Middle frontal gyrus (tissue), 1 donor: ENCODE measurements around the gene ODAPH.
A peak's percentile ranks its signal among the peaks of the same experiment; 100 is the strongest.
"Not testable (repeated sequence)": the region's sequence is repeated elsewhere in the genome, so short reads cannot be mapped to it uniquely, and the experiment has no call there.

ENCODE experiments used
- DNase-seq: peaks from one replicate; pipeline ENCODE4 v3.0.0-alpha.2; 2015; ENCODE audit warnings: low spot score; ENCODE audit errors: extremely low spot score

ODAPH gene, protein sequence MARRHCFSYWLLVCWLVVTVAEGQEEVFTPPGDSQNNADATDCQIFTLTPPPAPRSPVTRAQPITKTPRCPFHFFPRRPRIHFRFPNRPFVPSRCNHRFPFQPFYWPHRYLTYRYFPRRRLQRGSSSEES

DNA sequence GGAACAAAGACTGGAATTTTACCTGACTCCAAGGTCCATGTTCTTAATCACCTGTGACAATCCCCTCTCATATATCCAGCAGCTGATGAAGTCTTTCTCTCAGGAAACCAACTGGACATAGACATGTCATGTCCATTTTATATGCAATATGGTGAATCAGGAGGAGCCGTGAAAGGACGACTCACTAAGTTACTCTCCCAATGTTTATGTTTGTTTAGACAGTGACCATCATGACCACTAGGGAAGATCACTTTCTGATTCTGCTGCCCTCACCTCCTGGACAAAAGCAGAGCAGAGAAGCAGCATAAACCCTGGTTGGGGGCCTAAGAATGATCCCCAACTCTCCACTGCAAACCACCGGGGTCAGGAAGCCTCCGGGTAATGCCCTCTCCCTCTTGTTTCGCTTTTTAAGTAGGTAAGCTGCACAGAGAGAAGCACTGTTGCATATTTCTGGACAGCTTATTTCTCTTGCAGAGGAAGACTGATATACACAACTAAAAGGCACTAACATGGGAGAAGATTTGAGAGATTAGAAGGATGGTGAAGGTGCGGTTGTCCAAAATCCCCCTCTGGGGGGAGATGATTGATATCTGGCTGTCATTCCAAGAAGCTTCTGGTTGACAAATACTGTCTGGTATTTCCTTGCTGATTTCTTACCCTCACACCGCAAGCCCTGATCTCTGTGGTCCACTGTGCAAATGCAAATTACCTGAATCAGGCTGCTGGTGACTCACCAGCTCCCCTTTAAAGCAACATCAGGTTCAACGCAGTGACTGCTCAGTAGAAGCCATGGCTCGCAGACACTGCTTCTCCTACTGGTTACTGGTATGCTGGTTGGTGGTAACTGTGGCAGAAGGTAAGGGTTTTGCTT, at the start of gene ODAPH:
ODAPH (plus strand) TSS at position 773 of the 871 bp plus-strand sequence; CDS start at position 790, 17 bp downstream.
- no peak for DNase-seq

DNA sequence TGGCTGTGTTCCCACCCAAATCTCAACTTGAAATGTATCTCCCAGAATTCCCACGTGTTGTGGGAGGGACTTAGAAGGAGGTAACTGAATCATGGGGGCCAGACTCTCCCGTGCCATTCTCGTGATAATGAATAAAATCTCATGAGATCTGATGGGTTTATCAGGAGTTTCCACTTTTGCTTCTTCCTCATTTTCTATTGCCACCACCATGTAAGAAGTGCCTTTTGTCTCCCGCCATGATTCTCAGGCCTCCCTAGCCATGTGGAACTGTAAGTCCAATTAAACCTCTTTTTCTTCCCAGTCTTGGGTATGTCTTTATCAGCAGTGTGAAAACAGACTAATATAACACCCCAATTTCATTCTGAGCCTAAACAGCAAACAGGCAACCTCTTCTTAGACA, 46.3 kb upstream of the ODAPH start:
- not testable (repeated sequence) for DNase-seq

DNA sequence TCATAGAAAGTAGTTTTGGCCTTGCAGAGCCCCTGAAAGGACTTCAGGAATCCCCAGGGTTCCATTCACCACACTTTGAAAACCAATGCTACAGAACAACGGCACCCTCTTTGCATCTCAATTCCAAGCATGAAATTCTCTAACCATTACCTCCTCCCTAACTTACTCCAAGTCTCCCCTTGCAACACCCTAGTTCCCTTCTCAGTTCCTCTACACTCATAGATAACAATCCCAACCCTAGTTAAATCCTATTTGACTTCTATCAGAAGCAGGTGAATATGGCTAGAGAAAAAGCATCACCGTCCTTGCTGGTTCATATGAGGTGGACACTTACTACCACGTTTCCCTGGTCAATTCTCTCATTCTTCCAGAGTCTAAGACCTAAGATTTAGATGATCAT, 44.0 kb upstream of the ODAPH start:
- DNase-seq, result no peak

DNA sequence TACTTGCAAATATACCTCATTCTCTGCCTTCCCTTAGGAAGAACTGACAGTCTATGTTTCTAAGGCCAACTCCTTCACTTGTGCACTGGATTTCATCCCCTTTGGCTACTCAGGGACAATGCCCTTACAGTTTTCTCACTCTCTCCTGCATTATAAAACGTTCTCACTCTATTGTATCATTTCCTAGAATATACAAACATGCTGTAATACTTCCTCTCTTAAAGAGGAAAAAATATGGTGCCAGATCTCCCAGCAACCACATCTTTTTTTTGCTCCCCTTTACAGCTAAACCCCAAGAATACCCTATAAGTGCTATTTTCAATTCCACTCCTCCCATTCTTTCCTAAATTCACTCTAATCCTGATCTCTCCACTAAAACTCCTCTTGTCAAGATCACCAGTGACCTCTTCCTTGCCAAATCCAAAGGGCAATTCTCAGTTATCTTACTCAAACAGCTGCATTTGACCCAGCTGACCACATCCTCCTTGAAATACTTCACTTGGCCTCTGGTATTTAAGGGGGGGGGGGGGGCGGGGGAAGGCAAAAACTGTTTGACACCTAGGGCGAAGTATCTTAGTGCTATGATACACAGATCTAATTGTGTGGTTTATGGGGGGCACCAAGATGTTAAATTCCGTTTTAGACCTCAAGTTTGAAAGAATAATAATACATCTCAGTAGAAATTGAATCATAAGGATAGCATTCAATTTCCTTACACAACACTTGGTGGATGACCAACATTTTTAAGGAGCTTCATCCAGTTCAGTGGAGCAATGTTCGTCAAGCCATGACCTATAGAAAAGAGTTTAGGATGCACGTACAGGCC, 43.3 kb upstream of the ODAPH start:
- DNase-seq, result no peak

DNA sequence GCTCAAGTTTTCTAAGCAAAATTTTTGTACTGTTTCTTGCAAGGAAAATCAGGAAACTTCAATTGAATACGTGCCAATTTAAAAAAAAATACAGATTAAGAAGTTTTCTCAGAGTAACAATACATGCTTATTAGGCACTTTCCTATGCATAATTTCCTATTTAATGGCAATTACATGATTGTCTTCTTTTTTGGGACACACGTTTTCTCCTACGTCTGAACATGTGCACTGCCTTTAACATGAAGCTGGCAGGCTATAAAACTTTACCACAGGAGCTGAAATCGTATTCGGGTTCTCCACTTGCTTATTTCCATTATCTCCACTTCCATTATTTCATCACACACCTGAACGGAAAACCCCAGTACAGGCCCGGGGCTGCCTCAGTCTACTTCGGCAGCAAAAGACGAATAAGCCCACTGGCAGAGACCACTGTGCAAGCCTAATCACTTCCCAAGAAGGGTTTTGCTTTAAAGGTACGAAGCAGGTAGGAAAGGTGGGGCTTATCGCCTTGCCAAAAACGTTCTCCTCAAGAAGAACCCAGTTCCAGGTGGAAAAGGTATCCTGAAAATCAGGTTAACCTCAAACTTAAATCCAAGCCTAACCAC, 42.2 kb upstream of the ODAPH start:
- DNase-seq, result no peak

DNA sequence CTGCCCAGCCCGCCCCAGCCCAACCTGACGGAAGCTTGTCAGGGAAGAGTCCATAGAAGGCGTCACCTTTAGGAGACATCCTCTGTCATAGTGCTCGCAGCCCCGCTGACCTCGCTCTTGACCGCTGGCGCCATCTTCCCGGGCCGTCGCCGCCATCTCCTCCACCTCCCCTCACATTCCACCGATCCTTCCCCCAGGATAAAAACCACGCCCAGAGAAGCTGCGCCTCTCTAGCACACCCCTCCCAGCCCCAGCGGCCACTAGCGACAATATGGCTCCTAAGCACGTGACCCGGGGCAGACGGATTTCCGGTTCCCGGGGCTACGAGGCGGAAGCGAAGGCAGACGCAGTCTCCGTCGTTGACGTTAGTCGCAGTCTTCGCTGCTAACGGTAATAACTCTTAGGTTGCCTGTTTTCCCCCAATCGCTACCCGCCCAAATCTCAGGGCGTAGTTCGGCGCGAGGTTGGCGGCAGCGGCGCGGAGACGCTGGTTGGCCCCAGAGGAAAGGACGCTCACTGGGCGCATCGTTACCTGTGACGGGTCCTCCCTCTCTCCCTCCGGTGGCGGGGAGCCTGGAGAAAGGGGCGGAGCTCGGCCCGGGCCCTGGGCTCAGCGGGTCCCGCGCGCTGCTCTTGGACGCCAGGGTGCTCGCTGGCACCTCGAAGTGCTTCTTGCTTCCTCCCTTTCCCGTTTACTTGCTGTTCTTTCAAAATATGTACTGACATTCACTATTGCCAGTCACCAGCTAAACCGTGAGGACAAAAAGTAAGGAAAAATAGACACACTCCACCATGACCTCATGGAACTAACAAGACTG, 41.5 kb upstream of the ODAPH start, which contains the start of the genes RCHY1 and THAP6:
RCHY1 (minus strand) TSS at position 273 of the 818 bp plus-strand sequence; CDS start at position 156, 117 bp downstream.
THAP6 (plus strand) TSS at position 343 of the 818 bp plus-strand sequence. CDS start 980 bp downstream, outside the sequence.
- peak; percentile 95 for DNase-seq

DNA sequence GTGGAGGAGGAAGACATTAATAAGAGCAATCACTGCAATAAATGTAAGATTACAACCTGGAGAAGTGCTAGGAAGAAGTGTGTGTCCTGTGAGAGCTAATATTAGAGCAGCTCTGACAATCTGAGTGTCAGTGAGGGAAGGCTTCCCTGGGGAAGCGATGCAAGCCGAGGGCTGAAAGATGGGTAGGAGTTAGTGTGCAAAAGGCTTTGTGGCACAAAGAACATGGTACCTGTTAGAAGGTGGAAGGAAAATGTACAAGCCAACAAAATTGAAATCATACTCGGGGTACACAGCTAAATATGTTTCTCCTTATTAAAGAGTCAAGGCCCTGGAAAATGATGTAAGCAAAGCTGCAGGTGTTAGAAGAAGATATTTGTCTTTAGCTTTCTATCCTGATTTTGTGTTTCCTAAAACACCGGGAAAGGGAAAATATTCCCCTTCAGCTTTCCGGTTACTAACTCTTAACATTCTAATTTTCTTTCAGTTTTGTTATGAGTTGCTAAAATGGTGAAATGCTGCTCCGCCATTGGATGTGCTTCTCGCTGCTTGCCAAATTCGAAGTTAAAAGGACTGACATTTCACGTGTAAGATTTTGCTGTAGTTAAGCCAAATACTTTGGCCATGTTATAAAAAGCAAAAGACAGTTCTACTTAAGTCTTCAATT, 40.8 kb upstream of the ODAPH start:
- DNase-seq, result no peak

DNA sequence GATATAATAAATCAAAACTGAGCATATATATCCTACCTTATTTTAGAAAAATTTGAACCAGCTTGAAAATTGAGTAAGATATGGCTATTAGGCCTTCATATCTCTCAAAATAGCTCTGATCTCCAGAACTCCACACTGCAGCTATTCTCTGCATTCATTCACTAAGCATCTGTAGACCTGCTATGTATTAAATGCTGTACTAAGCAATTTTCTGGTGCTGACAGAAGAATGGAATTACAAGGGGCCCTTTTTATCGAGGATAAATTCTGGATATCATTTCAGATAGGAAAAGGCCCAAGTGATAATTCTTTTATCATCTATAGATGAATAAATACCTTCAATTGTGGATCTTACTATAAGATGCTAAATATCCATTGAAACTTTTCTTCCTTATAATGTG, 39.7 kb upstream of the ODAPH start:
- DNase-seq, result no peak

DNA sequence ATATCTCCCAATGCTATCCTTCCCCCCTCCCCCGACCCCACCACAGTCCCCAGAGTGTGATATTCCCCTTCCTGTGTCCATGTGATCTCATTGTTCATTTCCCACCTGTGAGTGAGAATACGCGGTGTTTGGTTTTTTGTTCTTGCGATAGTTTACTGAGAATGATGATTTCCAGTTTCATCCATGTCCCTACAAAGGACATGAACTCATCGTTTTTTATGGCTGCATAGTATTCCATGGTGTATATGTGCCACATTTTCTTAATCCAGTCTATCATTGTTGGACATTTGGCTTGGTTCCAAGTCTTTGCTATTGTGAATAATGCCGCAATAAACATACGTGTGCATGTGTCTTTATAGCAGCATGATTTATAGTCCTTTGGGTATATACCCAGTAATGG, 36.4 kb upstream of the ODAPH start:
- not testable (repeated sequence) for DNase-seq

DNA sequence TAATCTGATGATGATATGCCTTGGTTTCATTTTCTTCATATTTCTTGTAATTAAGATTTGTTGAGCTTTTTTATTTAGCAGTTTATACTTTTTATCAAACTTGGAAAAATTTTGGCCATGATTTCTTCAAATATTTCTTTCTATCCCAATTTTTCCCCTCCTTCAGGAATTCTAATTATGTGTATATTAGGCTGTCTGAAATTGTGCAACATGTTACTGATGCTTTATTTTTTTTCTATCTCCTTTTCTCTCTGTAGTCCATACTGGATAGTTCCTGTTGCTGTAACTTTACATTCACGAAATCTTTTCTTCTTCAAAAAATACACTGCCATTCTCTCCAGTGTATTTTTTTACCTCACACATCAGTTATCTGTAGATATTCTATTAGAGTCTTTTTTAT, 30.8 kb upstream of the ODAPH start:
- DNase-seq, result no peak

DNA sequence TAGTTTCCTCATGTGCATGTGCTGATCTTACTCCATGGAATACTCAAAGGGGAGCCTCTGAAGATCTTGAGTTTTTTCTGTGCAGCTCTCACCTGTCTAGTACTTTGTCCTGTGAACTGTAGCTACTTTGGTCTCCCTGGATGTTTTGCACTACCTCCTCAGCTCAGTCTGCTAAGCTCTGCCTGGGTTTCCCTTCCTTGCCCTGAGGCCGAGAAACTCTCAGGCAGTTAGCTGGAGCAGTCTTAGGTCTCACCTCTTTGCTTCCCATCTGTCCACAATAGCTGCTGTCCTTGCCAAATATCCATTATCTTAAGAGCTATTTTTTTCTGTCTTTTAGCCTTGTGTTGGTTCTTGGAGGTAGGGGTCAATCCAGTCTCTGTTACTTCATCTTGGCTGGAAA, 30.0 kb upstream of the ODAPH start:
- DNase-seq, result no peak

DNA sequence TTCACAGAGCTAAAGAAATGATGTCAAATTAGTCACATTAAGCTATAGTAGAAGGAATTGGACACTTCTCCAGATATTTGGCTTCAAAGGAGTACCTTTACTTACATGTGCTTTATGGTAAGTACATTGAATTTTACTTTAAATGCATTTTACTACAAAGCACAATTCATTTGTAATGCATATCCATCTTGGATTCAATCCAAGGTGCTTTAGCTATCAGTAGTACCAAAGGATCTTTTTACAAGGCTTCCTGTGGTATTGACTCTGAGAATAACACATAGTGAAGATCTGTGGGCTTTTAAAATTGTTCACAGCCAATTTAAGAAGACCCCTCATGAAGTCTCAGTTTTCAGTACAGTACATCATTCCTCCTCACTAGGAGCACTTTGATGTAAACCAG, 28.4 kb upstream of the ODAPH start:
- DNase-seq, result no peak

DNA sequence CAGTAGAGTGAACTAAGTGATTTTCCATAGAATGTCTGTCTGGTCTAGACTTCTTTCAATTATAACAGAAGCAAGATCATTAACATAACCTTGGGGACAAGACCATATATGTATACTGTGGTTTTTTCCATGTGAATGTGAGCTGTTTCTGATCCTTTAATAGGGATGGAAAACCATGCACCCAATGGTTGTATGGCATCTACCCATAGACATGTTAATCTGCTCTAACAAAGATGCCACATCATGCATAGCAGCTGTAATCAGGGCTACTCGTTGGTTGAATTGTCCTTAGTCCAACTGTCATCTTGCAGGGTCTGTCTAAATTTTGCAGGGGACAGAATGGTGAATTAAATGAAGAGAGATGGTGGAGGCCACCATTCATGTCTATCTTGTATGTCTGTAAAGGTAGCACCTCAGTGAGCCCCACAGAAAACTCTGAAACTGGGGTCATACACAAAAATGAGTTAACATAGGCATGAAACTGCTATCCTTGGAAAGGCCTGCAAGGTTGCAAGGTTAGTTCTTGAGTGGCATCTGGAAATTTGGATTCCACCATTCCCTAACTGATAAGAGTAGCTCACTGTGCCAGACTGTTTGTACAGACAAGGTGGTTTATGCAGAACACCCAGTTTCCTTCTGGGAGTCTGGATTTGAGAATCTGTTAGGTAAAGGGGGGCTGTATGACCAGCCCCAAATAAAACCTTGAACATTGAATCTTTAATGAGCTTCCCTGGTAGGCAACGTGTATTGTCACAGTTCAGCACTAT, 25.1 kb upstream of the ODAPH start:
- DNase-seq, result no peak

DNA sequence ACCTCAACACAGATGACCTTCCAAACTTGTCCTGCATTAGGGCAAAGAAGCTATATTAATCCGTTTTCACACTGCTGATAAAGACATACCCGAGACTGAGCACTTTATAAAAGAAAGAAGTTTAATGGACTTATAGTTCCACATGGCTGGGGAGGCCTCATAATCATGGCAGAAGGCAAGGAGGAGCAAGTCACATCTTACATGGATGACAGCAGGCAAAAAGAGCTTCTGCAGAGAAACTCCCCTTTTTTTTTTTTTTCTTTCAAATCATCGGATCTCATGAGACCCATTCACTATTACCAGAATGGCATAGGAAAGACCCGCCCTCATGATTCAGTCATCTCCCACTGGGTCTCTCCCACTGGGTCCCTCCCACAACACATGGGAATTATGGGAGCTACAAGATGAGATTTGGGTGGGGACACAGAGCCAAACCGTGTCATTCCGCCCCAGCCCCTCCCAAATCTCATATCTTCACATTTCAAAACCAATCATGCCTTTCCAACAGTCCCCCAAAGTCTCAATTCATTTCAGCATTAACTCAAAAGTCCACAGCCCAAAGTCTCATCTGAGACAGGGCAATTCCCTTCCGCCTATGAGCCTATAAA, 24.2 kb upstream of the ODAPH start:
- not testable (repeated sequence) for DNase-seq

DNA sequence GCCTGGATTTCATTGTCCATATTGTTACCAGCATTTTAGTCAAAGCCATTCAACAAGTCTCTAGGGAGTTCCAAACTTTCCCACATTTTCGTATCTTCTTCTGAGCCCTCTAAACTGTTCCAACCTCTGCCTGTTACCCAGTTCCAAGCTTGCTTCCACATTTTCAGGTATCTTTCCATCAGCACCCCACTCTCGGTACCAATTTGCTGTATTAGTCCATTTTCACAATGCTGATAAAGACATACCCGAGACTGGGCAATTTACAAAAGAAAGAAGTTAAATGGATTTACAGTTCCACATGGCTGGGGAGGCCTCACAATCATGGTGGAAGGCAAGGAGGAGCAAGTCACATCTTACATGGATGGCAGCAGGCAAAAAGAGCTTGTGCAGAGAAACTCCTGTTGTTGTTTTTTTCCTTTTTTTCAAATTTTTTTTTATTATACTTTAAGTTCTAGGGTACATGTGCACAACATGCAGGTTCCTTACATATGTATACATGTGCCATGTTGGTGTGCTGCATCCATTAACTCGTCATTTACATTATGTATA, 22.5 kb upstream of the ODAPH start:
- DNase-seq, result not testable (repeated sequence)

DNA sequence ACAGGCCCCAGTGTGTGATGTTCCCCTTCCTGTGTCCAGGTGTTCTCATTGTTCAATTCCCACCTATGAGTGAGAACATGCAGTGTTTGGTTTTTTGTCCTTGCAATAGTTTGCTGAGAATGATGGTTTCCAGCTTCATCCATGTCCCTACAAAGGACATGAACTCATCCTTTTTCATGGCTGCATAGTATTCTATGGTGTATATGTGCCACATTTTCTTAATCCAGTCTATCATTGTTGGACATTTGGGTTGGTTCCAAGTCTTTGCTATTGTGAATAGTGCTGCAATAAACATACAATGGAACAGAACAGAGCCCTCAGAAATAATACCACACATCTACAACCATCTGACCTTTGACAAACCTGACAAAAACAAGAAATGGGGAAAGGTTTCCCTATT, 21.9 kb upstream of the ODAPH start:
- not testable (repeated sequence) for DNase-seq

DNA sequence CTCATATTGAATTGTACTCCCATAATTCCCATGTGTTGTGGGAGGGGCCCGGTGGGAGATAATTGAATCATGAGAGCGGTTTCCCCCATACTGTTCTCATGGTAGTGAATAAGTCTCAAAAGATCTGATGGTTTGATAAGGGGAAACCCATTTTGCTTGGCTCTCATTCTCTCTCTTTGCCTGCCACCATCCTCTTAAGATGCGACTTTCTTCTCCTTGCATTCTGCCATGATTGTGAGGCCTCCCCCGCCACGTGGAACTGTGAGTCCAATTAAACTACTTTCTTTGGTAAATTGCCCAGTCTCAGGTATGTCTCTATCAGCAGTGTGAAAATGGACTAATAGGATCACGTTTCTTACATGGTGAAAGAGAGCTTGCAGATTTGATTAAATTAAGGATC, 18.6 kb upstream of the ODAPH start:
- DNase-seq, result not testable (repeated sequence)

DNA sequence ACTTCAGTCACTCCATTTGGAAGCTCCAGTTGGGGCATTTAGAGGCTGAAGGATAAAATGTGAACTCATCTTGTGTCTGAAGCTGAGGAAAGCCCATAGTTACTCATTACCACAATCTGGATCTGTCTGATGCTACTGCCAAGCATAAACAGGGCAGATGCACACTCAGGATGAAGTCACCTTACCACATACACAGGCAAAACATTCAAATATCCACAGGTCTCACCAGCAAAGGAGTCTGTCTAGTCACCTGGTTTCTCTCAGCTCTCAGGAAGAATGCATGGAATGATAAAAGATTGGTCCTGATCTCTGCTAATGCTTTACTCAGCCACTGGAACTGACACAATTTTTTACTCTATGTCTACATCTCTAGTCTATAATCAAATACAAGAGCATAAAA, 13.0 kb upstream of the ODAPH start:
- no peak for DNase-seq
